H9 (cell line): ENCODE data around the gene ADARB2. TPM values are rescaled to one million over a fixed set of nuclear protein-coding genes. Genes with fewer than 3 reads are reported as not detected.

Source experiments
- DNase-seq: peaks from one replicate; pipeline ENCODE4 v3.0.0-alpha.2; 2017
- H2AFZ ChIP-seq: one replicate; pipeline ENCODE4 v1.6.1; 2013; ENCODE audit warnings: mild to moderate bottlenecking, low read length, control low read depth, moderate library complexity
- H2AK5ac ChIP-seq: 2 replicates; pipeline ENCODE4 v1.6.1; 2013; ENCODE audit warnings: low read length, control low read depth, mixed read lengths; ENCODE audit not compliant: insufficient read length
- H2BK120ac ChIP-seq: one replicate; pipeline ENCODE4 v1.6.1; 2013; ENCODE audit warnings: low read depth, mild to moderate bottlenecking, low read length, control low read depth, inconsistent platforms; ENCODE audit not compliant: poor library complexity, severe bottlenecking
- H2BK12ac ChIP-seq: 2 replicates; pipeline ENCODE4 v1.6.1; 2013; ENCODE audit warnings: low read length, control low read depth, mixed read lengths, low read depth; ENCODE audit not compliant: insufficient read length
- H2BK15ac ChIP-seq: 2 replicates; pipeline ENCODE4 v1.6.1; 2013; ENCODE audit warnings: low read depth, low read length, control low read depth
- H2BK20ac ChIP-seq: one replicate; pipeline ENCODE4 v1.6.1; 2013; ENCODE audit warnings: low read depth, mild to moderate bottlenecking, low read length, control low read depth, inconsistent platforms; ENCODE audit not compliant: poor library complexity, severe bottlenecking
- H2BK5ac ChIP-seq: 2 replicates; pipeline ENCODE4 v1.6.1; 2013; ENCODE audit warnings: low read length, control low read depth, mixed read lengths; ENCODE audit not compliant: insufficient read length
- H3K14ac ChIP-seq: 2 replicates; pipeline ENCODE4 v1.6.1; 2013; ENCODE audit warnings: low read length, control low read depth; ENCODE audit not compliant: insufficient read depth
- H3K18ac ChIP-seq: 2 replicates; pipeline ENCODE4 v1.6.1; 2013; ENCODE audit warnings: low read depth, mild to moderate bottlenecking, mixed read lengths, low read length, control low read depth; ENCODE audit not compliant: insufficient read length
- H3K23ac ChIP-seq: 2 replicates; pipeline ENCODE4 v1.6.1; 2013; ENCODE audit warnings: low read length, control low read depth, mixed read lengths, low read depth; ENCODE audit not compliant: insufficient read length
- H3K23me2 ChIP-seq: 2 replicates; pipeline ENCODE4 v1.6.1; 2013; ENCODE audit warnings: low read depth, mild to moderate bottlenecking, mixed read lengths, low read length, control low read depth; ENCODE audit not compliant: insufficient read length, poor library complexity, severe bottlenecking
- H3K27ac ChIP-seq: 2 replicates; pipeline ENCODE4 v1.5.1; 2013; ENCODE audit warnings: low read length, control low read depth, mixed read lengths, low read depth; ENCODE audit not compliant: insufficient read length
- H3K27me3 ChIP-seq: 2 replicates; pipeline ENCODE4 v1.6.1; 2013; ENCODE audit warnings: low read length, control low read depth, inconsistent platforms; ENCODE audit not compliant: insufficient read depth
- H3K4ac ChIP-seq: 2 replicates; pipeline ENCODE4 v1.6.1; 2013; ENCODE audit warnings: low read depth, mild to moderate bottlenecking, control low read depth, inconsistent platforms, low read length, moderate library complexity
- H3K4me1 ChIP-seq: 2 replicates; pipeline ENCODE4 v1.6.1; 2013; ENCODE audit warnings: low read length, control low read depth, inconsistent platforms; ENCODE audit not compliant: insufficient read depth
- H3K4me2 ChIP-seq: 2 replicates; pipeline ENCODE4 v1.6.1; 2013; ENCODE audit warnings: low read length, control low read depth, mixed read lengths; ENCODE audit not compliant: insufficient read length, insufficient read depth
- H3K56ac ChIP-seq: 2 replicates; pipeline ENCODE4 v1.6.1; 2013; ENCODE audit warnings: low read depth, mild to moderate bottlenecking, mixed read lengths, low read length, control low read depth; ENCODE audit not compliant: insufficient read length
- H3K79me1 ChIP-seq: 2 replicates; pipeline ENCODE4 v1.6.1; 2013; ENCODE audit warnings: low read depth, mild to moderate bottlenecking, moderate library complexity, low read length, control low read depth, inconsistent platforms; ENCODE audit not compliant: insufficient read depth, poor library complexity, severe bottlenecking
- H3K79me2 ChIP-seq: 2 replicates; pipeline ENCODE4 v1.6.1; 2013; ENCODE audit warnings: low read length, control low read depth, inconsistent platforms; ENCODE audit not compliant: insufficient read depth
- H3K9ac ChIP-seq: 2 replicates; pipeline ENCODE4 v1.6.1; 2013; ENCODE audit warnings: low read length, control low read depth, mixed read lengths; ENCODE audit not compliant: insufficient read length; ENCODE audit errors: extremely low read depth
- H3K9me3 ChIP-seq: one replicate; pipeline ENCODE4 v1.6.1; 2013; ENCODE audit warnings: low read depth, low read length, inconsistent platforms; ENCODE audit not compliant: control insufficient read depth
- H3T11ph ChIP-seq: one replicate; pipeline ENCODE4 v1.6.1; 2013; ENCODE audit warnings: mild to moderate bottlenecking, low read length, control low read depth, inconsistent platforms
- H4K20me1 ChIP-seq: one replicate; pipeline ENCODE4 v1.6.1; 2013; ENCODE audit not compliant: control insufficient read depth, insufficient read length, insufficient read depth
- H4K5ac ChIP-seq: 2 replicates; pipeline ENCODE4 v1.6.1; 2013; ENCODE audit warnings: low read depth, mild to moderate bottlenecking, mixed read lengths, low read length, control low read depth; ENCODE audit not compliant: insufficient read length
- H4K8ac ChIP-seq: replicated peaks from 2 replicates; pipeline ENCODE4 v1.6.1; 2013; ENCODE audit warnings: low read length, control low read depth, mixed read lengths, low read depth; ENCODE audit not compliant: insufficient read length
- H4K91ac ChIP-seq: 2 replicates; pipeline ENCODE4 v1.6.1; 2013; ENCODE audit warnings: low read depth, mild to moderate bottlenecking, moderate library complexity, mixed read lengths, low read length, control low read depth; ENCODE audit not compliant: insufficient read length
- H3K27ac Mint-ChIP-seq, 3 experiments: 2 replicates in 2 of 3; 3 replicates in 1 of 3; pipeline ENCODE4 v1.8.0; 2020 to 2021; ENCODE audit warnings: mixed read lengths in 3 of 3, mild to moderate bottlenecking in 1 of 3, moderate library complexity in 1 of 3
- H3K27me3 Mint-ChIP-seq: 2 replicates; pipeline ENCODE4 v1.8.0; 2021; ENCODE audit warnings: low read depth, mild to moderate bottlenecking, moderate library complexity, mixed read lengths
- H3K36me3 Mint-ChIP-seq, 3 experiments: 2 replicates in 2 of 3; 3 replicates in 1 of 3; pipeline ENCODE4 v1.8.0; 2020 to 2021; ENCODE audit warnings: low read depth in 3 of 3, mixed read lengths in 3 of 3; ENCODE audit not compliant: insufficient read depth in 1 of 3
- H3K4me1 Mint-ChIP-seq, 2 experiments: 2 replicates each; pipeline ENCODE4 v1.8.0; 2020; ENCODE audit warnings: mixed read lengths in 2 of 2
- H3K4me3 Mint-ChIP-seq, 2 experiments: 2 replicates in 1 of 2; 3 replicates in 1 of 2; pipeline ENCODE4 v1.8.0; 2020 to 2021; ENCODE audit warnings: mild to moderate bottlenecking in 2 of 2, mixed read lengths in 2 of 2, moderate library complexity in 1 of 2
- H3K9me3 Mint-ChIP-seq, 2 experiments: 2 replicates in 1 of 2; 3 replicates in 1 of 2; pipeline ENCODE4 v1.8.0; 2020; ENCODE audit warnings: mild to moderate bottlenecking in 2 of 2, mixed read lengths in 2 of 2, moderate library complexity in 1 of 2
- WGBS: extraction: QIAGEN DNeasy Blood & Tissue Kit; methylation state at CpG from one replicate; pipeline ENCODE4 v1.1.7; 2013; ENCODE audit warnings: missing lambda C conversion rate, low lambda C conversion rate, mixed read lengths; ENCODE audit not compliant: insufficient read length; ENCODE audit errors: extremely low coverage; 5-methylcytosine and 5-hydroxymethylcytosine counted together
- total RNA-seq: library from RNA; stranded (reverse); gene quantifications from 2 replicates; pipeline ENCODE4 v1.2.1, GENCODE V29; 2021
- TF ChIP-seq, protein P1 (sequence below): fragments of 200-600 bp; sonication (generic); conservative IDR thresholded peaks from 3 replicates; pipeline ENCODE4 v1.8.0; 2021; ENCODE audit warnings: antibody characterized with exemption, mild to moderate bottlenecking

ADARB2 gene
- total RNA-seq, 1 experiment from 2014 or later: 0.87 TPM

GRCh38 chr10:1158066-1158465 is 579.3 kb downstream of the ADARB2 start:
- Histone ChIP-seq H3K4me1 (no peaks in the 10 kb centered on the region), H4K8ac (no peak overlapping the region), H3K79me1 (no peaks in the 10 kb centered on the region), H3K18ac (no peak overlapping the region), H3K9me3 (no peaks in the 10 kb centered on the region), H3T11ph (no peak overlapping the region), H2BK15ac (no peak overlapping the region), H3K23ac (no peak overlapping the region), H3K14ac (no peak overlapping the region), H2AK5ac (no peak overlapping the region), H3K4ac (no peak overlapping the region), H3K4me2 (no peak overlapping the region), H2BK12ac (no peak overlapping the region), H3K56ac (no peak overlapping the region), H3K79me2 (no peaks in the 10 kb centered on the region), H3K9ac (no peak overlapping the region), H2AFZ (no peak overlapping the region), H3K23me2 (no peaks in the 10 kb centered on the region), H2BK5ac (no peak overlapping the region), H4K20me1 (no peaks in the 10 kb centered on the region), H2BK20ac (no peak overlapping the region), H2BK120ac (no peak overlapping the region), H4K91ac (no peak overlapping the region), H3K27me3 (no peaks in the 10 kb centered on the region), H4K5ac (no peak overlapping the region), H3K27ac (no peak overlapping the region)
- H3K4me3 Mint-ChIP-seq: no peak overlapping the region
- H3K27ac Mint-ChIP-seq: no peak overlapping the region
- peaks cover 8% of the 10 kb centered on the region for H3K27me3 Mint-ChIP-seq
- no peaks in the 10 kb centered on the region for H3K9me3 Mint-ChIP-seq
- WGBS: 100% methylated on average over 1 of the region's 12 CpGs
- H3K36me3 Mint-ChIP-seq: no peaks in the 10 kb centered on the region
- TF ChIP-seq, protein P1, sequence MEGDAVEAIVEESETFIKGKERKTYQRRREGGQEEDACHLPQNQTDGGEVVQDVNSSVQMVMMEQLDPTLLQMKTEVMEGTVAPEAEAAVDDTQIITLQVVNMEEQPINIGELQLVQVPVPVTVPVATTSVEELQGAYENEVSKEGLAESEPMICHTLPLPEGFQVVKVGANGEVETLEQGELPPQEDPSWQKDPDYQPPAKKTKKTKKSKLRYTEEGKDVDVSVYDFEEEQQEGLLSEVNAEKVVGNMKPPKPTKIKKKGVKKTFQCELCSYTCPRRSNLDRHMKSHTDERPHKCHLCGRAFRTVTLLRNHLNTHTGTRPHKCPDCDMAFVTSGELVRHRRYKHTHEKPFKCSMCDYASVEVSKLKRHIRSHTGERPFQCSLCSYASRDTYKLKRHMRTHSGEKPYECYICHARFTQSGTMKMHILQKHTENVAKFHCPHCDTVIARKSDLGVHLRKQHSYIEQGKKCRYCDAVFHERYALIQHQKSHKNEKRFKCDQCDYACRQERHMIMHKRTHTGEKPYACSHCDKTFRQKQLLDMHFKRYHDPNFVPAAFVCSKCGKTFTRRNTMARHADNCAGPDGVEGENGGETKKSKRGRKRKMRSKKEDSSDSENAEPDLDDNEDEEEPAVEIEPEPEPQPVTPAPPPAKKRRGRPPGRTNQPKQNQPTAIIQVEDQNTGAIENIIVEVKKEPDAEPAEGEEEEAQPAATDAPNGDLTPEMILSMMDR: no peak
- DNase-seq: no peak
- peaks cover 4 to 5% of the 10 kb centered on the region in 2 experiments for H3K4me1 Mint-ChIP-seq
